ENCODE measurements around the gene EDARADD. TPM values are rescaled to one million over a fixed set of nuclear protein-coding genes. Genes with fewer than 3 reads are reported as not detected.

The EDARADD gene
- total RNA-seq, 1 donor = 1.4 TPM

DNA sequence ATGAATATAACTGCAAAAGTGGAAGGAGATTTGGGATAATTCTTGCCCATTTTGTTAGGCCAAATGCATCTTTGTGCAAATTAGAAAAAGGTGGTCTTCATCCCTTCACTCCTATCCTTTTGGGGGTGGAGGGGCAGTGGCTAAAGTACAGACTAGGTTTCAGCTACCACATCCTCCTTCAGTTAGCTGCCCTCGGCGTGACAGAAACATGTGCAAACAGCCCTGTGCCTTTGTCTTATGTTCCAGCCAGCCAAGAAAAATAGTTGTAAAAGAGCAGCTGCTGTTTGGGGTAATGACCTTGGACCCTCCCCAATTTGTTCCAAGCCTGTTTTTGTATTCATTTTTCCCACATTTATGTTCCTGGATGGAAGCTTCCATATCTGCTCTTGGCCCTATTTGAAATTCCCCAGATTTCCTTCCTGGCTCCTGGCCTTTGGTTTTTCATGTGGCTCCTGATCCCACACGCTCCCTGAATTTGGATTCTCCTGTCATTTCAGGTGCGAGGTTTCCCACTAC is 121.4 kb downstream of the EDARADD start:
- TF ChIP-seq, protein P1, sequence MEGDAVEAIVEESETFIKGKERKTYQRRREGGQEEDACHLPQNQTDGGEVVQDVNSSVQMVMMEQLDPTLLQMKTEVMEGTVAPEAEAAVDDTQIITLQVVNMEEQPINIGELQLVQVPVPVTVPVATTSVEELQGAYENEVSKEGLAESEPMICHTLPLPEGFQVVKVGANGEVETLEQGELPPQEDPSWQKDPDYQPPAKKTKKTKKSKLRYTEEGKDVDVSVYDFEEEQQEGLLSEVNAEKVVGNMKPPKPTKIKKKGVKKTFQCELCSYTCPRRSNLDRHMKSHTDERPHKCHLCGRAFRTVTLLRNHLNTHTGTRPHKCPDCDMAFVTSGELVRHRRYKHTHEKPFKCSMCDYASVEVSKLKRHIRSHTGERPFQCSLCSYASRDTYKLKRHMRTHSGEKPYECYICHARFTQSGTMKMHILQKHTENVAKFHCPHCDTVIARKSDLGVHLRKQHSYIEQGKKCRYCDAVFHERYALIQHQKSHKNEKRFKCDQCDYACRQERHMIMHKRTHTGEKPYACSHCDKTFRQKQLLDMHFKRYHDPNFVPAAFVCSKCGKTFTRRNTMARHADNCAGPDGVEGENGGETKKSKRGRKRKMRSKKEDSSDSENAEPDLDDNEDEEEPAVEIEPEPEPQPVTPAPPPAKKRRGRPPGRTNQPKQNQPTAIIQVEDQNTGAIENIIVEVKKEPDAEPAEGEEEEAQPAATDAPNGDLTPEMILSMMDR (IDR thresholded peaks at IDR 0.05; ENCODE audit: extremely low read depth, low read depth, low read length) = no peak
- no peak overlapping the region for H2AFZ ChIP-seq (ENCODE audit: low read length)
- H3K27me3 ChIP-seq (ENCODE audit: insufficient read depth, low read length) = no peaks in the 10 kb centered on the region
- DNase-seq (ENCODE audit: insufficient read length, low spot score, missing footprints) = no peak
- no peak overlapping the region for H3K27ac ChIP-seq (ENCODE audit: low read depth, low read length)
- H3K4me1 ChIP-seq (ENCODE audit: insufficient read depth, low read length) = peaks cover 10% of the 10 kb centered on the region
- no peaks in the 10 kb centered on the region for H4K20me1 ChIP-seq (ENCODE audit: insufficient read depth, low read length)
- H3K9me3 ChIP-seq (ENCODE audit: low read depth, low read length) = no peaks in the 10 kb centered on the region
- H3K4me2 ChIP-seq (ENCODE audit: insufficient read depth, low read length) = no peak overlapping the region
- no peaks in the 10 kb centered on the region for H3K79me2 ChIP-seq (ENCODE audit: insufficient read depth, low read length)
- H3K4me3 ChIP-seq (ENCODE audit: insufficient read depth, low read length) = no peak overlapping the region
- no peaks in the 10 kb centered on the region for H3K36me3 ChIP-seq (ENCODE audit: insufficient read depth, low read length)

DNA sequence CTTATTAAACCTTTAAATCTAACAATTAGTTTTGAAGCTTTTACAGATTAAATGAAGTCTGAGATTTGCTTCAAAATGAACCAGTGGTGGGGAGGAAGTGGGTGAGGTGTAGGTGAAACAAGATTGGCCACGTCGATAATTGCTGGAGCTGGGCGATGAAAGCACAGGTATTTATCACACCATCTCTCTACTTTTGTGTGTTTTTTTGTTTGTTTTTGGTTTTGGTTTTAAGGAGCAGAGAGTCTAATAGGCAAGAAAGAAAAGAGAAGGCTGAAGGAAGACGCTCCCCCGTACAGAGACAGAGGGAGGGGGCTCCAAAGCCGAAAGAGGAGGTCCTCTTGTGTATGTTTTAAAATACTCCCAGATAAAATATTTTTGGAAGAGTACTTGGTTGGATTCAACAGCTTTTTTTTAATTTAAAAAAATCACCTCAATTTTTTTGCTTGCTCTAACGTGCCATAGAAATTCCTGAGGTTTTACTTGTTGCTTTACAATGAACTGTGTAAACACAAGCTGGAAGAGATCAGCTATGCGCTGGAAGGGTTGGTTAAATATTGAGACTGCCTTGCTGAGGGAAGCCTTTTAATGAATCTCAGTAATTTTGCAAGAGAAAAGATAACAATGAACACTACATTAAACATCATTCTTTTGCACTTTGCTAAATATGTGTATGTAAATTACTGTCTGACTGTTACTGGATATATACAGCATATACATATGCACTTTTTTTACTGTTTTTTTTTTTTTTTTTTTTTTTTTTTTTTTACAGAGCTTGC is 123.0 kb downstream of the EDARADD start:
- peaks cover 10% of the 10 kb centered on the region for H3K4me1 ChIP-seq (ENCODE audit: insufficient read depth, low read length)
- H3K36me3 ChIP-seq (ENCODE audit: insufficient read depth, low read length) = no peaks in the 10 kb centered on the region
- no peaks in the 10 kb centered on the region for H4K20me1 ChIP-seq (ENCODE audit: insufficient read depth, low read length)
- peak overlapping the region; percentile 14 for H3K4me3 ChIP-seq (ENCODE audit: insufficient read depth, low read length)
- H2AFZ ChIP-seq (ENCODE audit: low read length) = no peak overlapping the region
- TF ChIP-seq, protein P1 (IDR thresholded peaks at IDR 0.05; ENCODE audit: extremely low read depth, low read depth, low read length) = no peak
- DNase-seq (ENCODE audit: insufficient read length, low spot score, missing footprints) = no peak
- no peak overlapping the region for H3K27ac ChIP-seq (ENCODE audit: low read depth, low read length)
- H3K9me3 ChIP-seq (ENCODE audit: low read depth, low read length) = no peaks in the 10 kb centered on the region
- no peaks in the 10 kb centered on the region for H3K27me3 ChIP-seq (ENCODE audit: insufficient read depth, low read length)
- peak overlapping the region; percentile 69 for H3K4me2 ChIP-seq (ENCODE audit: insufficient read depth, low read length)
- H3K79me2 ChIP-seq (ENCODE audit: insufficient read depth, low read length) = no peaks in the 10 kb centered on the region

DNA sequence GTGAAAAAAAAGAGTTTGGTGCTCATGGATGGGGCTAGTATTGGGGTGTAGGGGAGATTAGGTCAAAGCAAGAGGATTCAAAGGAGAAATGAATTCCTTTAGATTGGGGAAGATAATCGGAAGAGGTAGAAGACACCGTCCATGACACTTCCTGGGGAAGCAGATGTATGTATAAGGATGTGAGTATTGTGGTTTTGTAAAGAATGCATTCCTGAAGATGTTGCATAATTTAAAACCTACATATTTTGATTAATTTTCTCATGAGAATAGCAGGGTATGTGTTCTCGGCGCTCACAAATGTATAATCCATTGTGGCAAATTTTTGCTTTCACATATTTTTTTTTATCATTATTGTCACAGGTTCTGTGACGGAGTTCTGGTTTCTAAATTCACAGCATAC is 124.2 kb downstream of the EDARADD start:
- Histone ChIP-seq H2AFZ (ENCODE audit: low read length) (no peak overlapping the region), H3K4me3 (ENCODE audit: insufficient read depth, low read length) (no peak overlapping the region), H3K27me3 (ENCODE audit: insufficient read depth, low read length) (no peaks in the 10 kb centered on the region), H3K36me3 (ENCODE audit: insufficient read depth, low read length) (no peaks in the 10 kb centered on the region), H3K27ac (ENCODE audit: low read depth, low read length) (no peak overlapping the region), H3K4me1 (ENCODE audit: insufficient read depth, low read length) (peaks cover 13% of the 10 kb centered on the region), H4K20me1 (ENCODE audit: insufficient read depth, low read length) (no peaks in the 10 kb centered on the region), H3K9me3 (ENCODE audit: low read depth, low read length) (no peaks in the 10 kb centered on the region), H3K4me2 (ENCODE audit: insufficient read depth, low read length) (no peak overlapping the region), H3K79me2 (ENCODE audit: insufficient read depth, low read length) (no peaks in the 10 kb centered on the region)
- TF ChIP-seq, protein P1 (IDR thresholded peaks at IDR 0.05; ENCODE audit: extremely low read depth, low read depth, low read length) = no peak
- no peak for DNase-seq (ENCODE audit: insufficient read length, low spot score, missing footprints)

DNA sequence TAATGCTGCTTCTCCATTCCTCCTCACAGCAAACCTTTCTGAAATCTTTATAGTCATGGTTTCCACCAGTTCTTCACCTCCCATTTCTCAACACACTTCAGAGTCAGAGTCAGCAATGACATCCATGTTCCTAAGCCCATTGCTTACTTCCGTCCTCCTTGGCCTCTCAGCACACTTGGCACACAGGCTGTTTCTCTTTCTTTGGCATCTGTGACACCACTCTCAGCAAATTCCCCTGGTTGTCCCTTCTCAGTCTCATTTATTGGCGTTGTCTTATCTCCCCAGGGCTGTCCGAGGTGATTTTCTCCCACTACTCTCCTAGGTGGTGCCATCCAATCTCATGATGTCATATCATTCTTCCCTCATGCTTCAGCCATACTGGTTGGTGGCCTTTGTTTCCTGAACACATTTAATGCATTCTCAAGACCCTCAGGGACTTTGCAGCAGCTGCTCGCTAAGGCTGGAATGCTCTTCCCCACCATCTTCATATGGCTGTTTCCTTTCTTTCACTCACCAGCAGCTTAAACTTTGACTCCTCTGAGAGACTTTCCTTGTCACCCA is 126.4 kb downstream of the EDARADD start:
- no peak for DNase-seq (ENCODE audit: insufficient read length, low spot score, missing footprints)
- TF ChIP-seq, protein P1 (IDR thresholded peaks at IDR 0.05; ENCODE audit: extremely low read depth, low read depth, low read length) = no peak

More for the DNA sequence above, 126.4 kb downstream of the EDARADD start:
- H3K4me3 ChIP-seq (ENCODE audit: insufficient read depth, low read length) = no peak overlapping the region
- H4K20me1 ChIP-seq (ENCODE audit: insufficient read depth, low read length) = no peaks in the 10 kb centered on the region
- no peaks in the 10 kb centered on the region for H3K9me3 ChIP-seq (ENCODE audit: low read depth, low read length)
- no peaks in the 10 kb centered on the region for H3K27me3 ChIP-seq (ENCODE audit: insufficient read depth, low read length)
- no peak overlapping the region for H2AFZ ChIP-seq (ENCODE audit: low read length)
- H3K4me1 ChIP-seq (ENCODE audit: insufficient read depth, low read length) = peaks cover 13% of the 10 kb centered on the region
- H3K79me2 ChIP-seq (ENCODE audit: insufficient read depth, low read length) = peaks cover 6% of the 10 kb centered on the region
- no peak overlapping the region for H3K27ac ChIP-seq (ENCODE audit: low read depth, low read length)
- H3K4me2 ChIP-seq (ENCODE audit: insufficient read depth, low read length) = no peak overlapping the region
- no peaks in the 10 kb centered on the region for H3K36me3 ChIP-seq (ENCODE audit: insufficient read depth, low read length)

Measured in osteoblast (primary cell).